HEK293 (cell line): Measurements from ENCODE around the gene MYH3.

ENCODE experiments used
- CTCF ChIA-PET: fragments of 350-600 bp; formaldehyde crosslinking; extraction: SDS; loops from one replicate; lab custom pipeline; 2021; ENCODE audit warnings: antibody characterized with exemption; lab: Yijun Ruan, JAX
- POLR2A ChIA-PET: fragments of 300-600 bp; formaldehyde crosslinking; extraction: SDS; loops from one replicate; lab custom pipeline; 2020; ENCODE audit warnings: antibody characterized with exemption, inconsistent platforms; lab: Yijun Ruan, JAX
- H3K27ac ChIP-seq: fragments of 200-500 bp; sonication (Bioruptor generic); 2 replicates; pipeline ENCODE4 v1.5.1; 2014; ENCODE audit warnings: low read depth, low read length, control low read depth, inconsistent platforms; ENCODE audit errors: extremely low read depth
- H3K36me3 ChIP-seq, 2 experiments: fragments of 200-500 bp in 1 of 2; sonication (Bioruptor generic) in 1 of 2; 1 replicate in 1 of 2; 2 replicates in 1 of 2; pipeline ENCODE4 v1.5.1; 2014 to 2017; ENCODE audit warnings: inconsistent platforms in 2 of 2, low read length in 2 of 2; ENCODE audit not compliant: control insufficient read depth in 2 of 2, insufficient read depth in 1 of 2
- H3K4me1 ChIP-seq: fragments of 200-500 bp; sonication (Bioruptor generic); 2 replicates; pipeline ENCODE4 v1.5.1; 2014; ENCODE audit warnings: mild to moderate bottlenecking, low read length, inconsistent platforms; ENCODE audit not compliant: control insufficient read depth, insufficient read depth
- H3K4me3 ChIP-seq: 2 replicates; pipeline ENCODE4 v1.5.1; 2011; ENCODE audit warnings: low read depth, mild to moderate bottlenecking, control low read depth, low read length, moderate library complexity
- H3K9me3 ChIP-seq: fragments of 200-500 bp; sonication (Bioruptor generic); 2 replicates; pipeline ENCODE4 v1.5.1; 2014; ENCODE audit warnings: low read depth, low read length, inconsistent platforms; ENCODE audit not compliant: control insufficient read depth, insufficient read depth
- HOXA7 ChIP-seq: sonication (generic); formaldehyde crosslinking; IDR thresholded peaks from 2 replicates; pipeline ENCODE4 v1.8.1; 2022; ENCODE audit warnings: missing genetic modification reagents, borderline replicate concordance
- ZBTB7A ChIP-seq: fragments of 450-650 bp; formaldehyde crosslinking; IDR thresholded peaks from 2 replicates; pipeline ENCODE4 v1.5.1; 2016; ENCODE audit warnings: low read depth, missing biosample characterization, missing genetic modification characterization
- ZFP37 ChIP-seq: fragments of 450-650 bp; formaldehyde crosslinking; IDR thresholded peaks from 2 replicates; pipeline ENCODE4 v1.5.1; 2016; ENCODE audit warnings: missing biosample characterization, missing genetic modification characterization
- ZNF138 ChIP-seq: fragments of 450-650 bp; formaldehyde crosslinking; IDR thresholded peaks from 2 replicates; pipeline ENCODE4 v1.5.1; 2016; ENCODE audit warnings: missing biosample characterization, missing genetic modification characterization, borderline replicate concordance
- ZNF19 ChIP-seq: fragments of 450-650 bp; formaldehyde crosslinking; IDR thresholded peaks from 2 replicates; pipeline ENCODE4; 2016; ENCODE audit warnings: missing biosample characterization, missing genetic modification characterization, low read depth
- ZNF501 ChIP-seq: fragments of 450-650 bp; formaldehyde crosslinking; IDR thresholded peaks from 2 replicates; pipeline ENCODE4 v1.5.1; 2016; ENCODE audit warnings: missing biosample characterization, missing genetic modification characterization
- ZNF561 ChIP-seq: fragments of 450-650 bp; IDR thresholded peaks from 2 replicates; pipeline ENCODE4 v1.5.1; 2018; ENCODE audit warnings: missing biosample characterization, missing genetic modification characterization, borderline replicate concordance
- ZNF654 ChIP-seq: fragments of 450-650 bp; formaldehyde crosslinking; IDR thresholded peaks from 2 replicates; pipeline ENCODE4 v1.5.1; 2016; ENCODE audit warnings: low read depth, missing biosample characterization, missing genetic modification characterization
- TF ChIP-seq, protein P1 (sequence below): fragments of 450-650 bp; formaldehyde crosslinking; IDR thresholded peaks from 2 replicates; pipeline ENCODE4 v1.5.1; 2016; ENCODE audit warnings: missing biosample characterization, missing genetic modification characterization
- TF ChIP-seq, protein P2 (sequence below): fragments of 450-650 bp; formaldehyde crosslinking; IDR thresholded peaks from 2 replicates; pipeline ENCODE4 v1.5.1; 2016; ENCODE audit warnings: missing biosample characterization, missing genetic modification characterization
- TF ChIP-seq, protein P3 (sequence below): fragments of 450-650 bp; formaldehyde crosslinking; IDR thresholded peaks from 2 replicates; pipeline ENCODE4 v1.5.1; 2016; ENCODE audit warnings: missing biosample characterization, missing genetic modification characterization
- TF ChIP-seq, protein P4 (sequence below): fragments of 450-650 bp; formaldehyde crosslinking; IDR thresholded peaks from 2 replicates; pipeline ENCODE4 v1.5.1; 2017; ENCODE audit warnings: missing biosample characterization, missing genetic modification characterization
- TF ChIP-seq, protein P5 (sequence below): fragments of 450-650 bp; formaldehyde crosslinking; IDR thresholded peaks from 2 replicates; pipeline ENCODE4 v1.5.1; 2017; ENCODE audit warnings: missing biosample characterization, missing genetic modification characterization
- TF ChIP-seq, protein P6 (sequence below): fragments of 450-650 bp; formaldehyde crosslinking; conservative IDR thresholded peaks from 2 replicates; pipeline ENCODE4 v1.5.1; 2016; ENCODE audit warnings: low read depth, missing biosample characterization, missing genetic modification characterization

MYH3 gene

DNA sequence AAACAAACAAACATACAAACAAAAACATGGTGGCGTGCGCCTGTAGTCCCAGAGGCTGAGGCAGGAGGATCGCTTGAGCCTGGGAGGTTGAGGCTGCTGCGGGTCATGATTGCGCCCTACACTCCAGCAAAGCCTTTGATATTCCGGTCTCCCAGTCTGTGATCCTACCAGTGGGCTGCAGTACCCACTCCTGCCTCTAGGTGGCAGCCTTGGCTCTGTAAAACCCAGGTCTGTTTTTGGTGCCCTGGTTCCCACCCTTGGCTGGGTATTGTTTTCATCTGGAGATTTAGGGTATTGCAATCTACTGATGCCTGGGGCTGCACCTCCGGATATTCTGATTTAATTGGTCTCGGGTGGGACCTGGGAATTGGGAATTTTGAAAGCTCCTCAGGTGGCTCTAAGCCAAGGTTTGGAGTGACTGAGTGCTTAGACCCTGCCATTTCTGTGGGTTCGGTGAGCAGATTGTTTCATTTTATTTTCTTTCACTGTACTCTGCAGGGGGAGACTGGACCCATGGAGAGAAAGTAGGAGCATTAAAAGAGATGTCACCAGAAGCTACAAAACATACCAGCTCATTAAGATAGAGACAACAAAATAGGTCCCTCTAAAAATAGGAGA, 40.5 kb downstream of the MYH3 start (continued):
- TF ChIP-seq, protein P1, sequence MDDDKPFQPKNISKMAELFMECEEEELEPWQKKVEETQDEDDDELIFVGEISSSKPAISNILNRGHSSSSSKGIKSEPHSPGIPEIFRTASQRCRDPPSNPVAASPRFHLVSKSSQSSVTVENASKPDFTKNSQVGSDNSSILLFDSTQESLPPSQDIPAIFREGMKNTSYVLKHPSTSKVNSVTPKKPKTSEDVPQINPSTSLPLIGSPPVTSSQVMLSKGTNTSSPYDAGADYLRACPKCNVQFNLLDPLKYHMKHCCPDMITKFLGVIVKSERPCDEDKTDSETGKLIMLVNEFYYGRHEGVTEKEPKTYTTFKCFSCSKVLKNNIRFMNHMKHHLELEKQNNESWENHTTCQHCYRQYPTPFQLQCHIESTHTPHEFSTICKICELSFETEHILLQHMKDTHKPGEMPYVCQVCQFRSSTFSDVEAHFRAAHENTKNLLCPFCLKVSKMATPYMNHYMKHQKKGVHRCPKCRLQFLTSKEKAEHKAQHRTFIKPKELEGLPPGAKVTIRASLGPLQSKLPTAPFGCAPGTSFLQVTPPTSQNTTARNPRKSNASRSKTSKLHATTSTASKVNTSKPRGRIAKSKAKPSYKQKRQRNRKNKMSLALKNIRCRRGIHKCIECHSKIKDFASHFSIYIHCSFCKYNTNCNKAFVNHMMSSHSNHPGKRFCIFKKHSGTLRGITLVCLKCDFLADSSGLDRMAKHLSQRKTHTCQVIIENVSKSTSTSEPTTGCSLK (tag by site-specific recombination), result no peak
- TF ChIP-seq ZNF138 (tag by site-specific recombination), result no peak
- TF ChIP-seq, all 188 proteins: peak for 7

DNA sequence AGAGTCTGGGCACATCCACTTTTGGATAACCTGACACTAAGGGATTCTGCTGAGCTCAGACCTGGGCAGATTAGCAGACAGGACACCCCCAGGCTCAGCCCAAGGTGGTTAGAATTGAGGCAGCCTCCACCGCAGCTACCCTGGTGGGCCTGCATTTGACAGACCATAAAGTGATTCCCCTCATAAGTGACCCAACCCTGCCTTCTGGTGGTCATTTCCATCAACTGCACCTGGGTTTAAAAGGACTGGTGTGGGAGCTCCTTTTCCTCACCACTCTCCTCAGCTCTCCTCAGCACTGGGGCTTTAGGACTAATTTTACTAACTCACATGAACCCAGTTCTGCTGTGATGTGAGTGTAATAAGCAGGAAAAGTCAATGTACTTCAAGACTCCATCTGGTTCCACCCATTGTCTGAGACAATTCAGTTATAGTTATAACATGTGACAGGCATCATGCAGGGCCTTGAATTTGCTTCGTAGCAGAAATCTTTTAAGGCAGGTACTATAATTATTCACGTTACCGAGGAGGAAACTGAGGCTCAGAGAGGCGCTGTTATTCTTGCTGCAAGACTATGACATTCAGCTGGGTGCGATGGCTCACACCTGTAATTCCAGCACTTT, 42.5 kb downstream of the MYH3 start:
- Histone ChIP-seq H3K4me3 (no peak overlapping the region), H3K9me3 (no peaks in the 10 kb centered on the region), H3K36me3 (no peaks in the 10 kb centered on the region), H3K4me1 (peaks cover 12% of the 10 kb centered on the region; the same call in 1 of the 2 replicates), H3K27ac (no peak overlapping the region)
- CTCF ChIA-PET, result interaction anchor here (0.6 to 15.5 kb wide), 52 partner anchors 10 to 697 kb away, joined by 3 to 473 read pairs (median 4); no protein-coding TSS in a partner anchor
- POLR2A ChIA-PET, result interaction anchor here (1.6 to 1.9 kb wide), 2 partner anchors 283 to 286 kb away, joined by 4 to 6 read pairs; no protein-coding TSS in a partner anchor
- TF ChIP-seq, protein P2, sequence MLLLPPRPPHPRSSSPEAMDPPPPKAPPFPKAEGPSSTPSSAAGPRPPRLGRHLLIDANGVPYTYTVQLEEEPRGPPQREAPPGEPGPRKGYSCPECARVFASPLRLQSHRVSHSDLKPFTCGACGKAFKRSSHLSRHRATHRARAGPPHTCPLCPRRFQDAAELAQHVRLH (tag by site-specific recombination), result no peak
- TF ChIP-seq, protein P3, sequence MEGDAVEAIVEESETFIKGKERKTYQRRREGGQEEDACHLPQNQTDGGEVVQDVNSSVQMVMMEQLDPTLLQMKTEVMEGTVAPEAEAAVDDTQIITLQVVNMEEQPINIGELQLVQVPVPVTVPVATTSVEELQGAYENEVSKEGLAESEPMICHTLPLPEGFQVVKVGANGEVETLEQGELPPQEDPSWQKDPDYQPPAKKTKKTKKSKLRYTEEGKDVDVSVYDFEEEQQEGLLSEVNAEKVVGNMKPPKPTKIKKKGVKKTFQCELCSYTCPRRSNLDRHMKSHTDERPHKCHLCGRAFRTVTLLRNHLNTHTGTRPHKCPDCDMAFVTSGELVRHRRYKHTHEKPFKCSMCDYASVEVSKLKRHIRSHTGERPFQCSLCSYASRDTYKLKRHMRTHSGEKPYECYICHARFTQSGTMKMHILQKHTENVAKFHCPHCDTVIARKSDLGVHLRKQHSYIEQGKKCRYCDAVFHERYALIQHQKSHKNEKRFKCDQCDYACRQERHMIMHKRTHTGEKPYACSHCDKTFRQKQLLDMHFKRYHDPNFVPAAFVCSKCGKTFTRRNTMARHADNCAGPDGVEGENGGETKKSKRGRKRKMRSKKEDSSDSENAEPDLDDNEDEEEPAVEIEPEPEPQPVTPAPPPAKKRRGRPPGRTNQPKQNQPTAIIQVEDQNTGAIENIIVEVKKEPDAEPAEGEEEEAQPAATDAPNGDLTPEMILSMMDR (tag by site-specific recombination), result peak; percentile 70
- TF ChIP-seq ZNF654 (tag by site-specific recombination), result peak; percentile 72
- TF ChIP-seq ZNF501 (tag by site-specific recombination), result no peak

DNA sequence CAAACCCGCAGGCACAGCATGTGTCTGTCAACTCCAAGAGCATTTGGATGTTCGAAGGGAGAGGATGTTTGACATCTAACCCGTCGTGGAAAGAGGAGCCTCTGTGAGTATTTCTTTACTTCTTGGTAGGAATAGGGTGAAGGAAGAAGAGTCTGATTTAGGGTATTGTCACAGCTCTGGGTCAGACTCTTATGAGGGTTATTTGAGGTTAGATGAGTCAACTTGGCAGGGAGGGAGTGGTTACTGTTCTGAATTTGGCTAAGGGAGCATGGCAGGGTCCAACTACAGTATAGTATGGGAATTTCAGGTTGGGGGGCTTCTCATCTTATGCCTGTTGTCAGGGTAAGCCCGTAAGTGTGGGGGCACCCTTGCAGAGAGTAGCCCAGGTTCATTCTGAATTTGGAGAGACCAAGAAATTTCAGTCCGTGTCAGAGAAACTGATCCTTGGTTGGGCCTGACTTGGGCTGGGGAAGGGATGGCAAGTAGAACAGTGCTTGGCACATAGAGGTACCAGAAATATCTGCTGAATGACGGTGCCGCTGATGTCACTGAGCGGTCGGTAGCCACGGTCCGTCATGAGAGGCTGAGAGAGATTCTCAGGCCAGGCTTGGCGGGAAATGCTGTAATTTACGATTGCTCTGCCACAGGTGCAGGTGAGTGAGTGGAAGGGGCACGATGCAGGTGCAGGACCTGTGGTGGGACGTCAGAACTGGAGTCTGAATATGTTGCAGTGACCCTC, 43.2 kb downstream of the MYH3 start:
- POLR2A ChIA-PET, result interaction anchor here (1.6 to 1.9 kb wide), 2 partner anchors 282 to 285 kb away, joined by 4 to 6 read pairs; no protein-coding TSS in a partner anchor
- H3K27ac ChIP-seq, result no peak overlapping the region
- TF ChIP-seq, protein P4, sequence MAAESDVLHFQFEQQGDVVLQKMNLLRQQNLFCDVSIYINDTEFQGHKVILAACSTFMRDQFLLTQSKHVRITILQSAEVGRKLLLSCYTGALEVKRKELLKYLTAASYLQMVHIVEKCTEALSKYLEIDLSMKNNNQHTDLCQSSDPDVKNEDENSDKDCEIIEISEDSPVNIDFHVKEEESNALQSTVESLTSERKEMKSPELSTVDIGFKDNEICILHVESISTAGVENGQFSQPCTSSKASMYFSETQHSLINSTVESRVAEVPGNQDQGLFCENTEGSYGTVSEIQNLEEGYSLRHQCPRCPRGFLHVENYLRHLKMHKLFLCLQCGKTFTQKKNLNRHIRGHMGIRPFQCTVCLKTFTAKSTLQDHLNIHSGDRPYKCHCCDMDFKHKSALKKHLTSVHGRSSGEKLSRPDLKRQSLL (tag by site-specific recombination), result no peak
- TF ChIP-seq ZNF19 (tag by site-specific recombination), result no peak
- TF ChIP-seq ZBTB7A (tag by site-specific recombination), result no peak
- TF ChIP-seq ZNF138 (tag by site-specific recombination), result no peak
- TF ChIP-seq ZFP37, result no peak
- TF ChIP-seq, protein P5, sequence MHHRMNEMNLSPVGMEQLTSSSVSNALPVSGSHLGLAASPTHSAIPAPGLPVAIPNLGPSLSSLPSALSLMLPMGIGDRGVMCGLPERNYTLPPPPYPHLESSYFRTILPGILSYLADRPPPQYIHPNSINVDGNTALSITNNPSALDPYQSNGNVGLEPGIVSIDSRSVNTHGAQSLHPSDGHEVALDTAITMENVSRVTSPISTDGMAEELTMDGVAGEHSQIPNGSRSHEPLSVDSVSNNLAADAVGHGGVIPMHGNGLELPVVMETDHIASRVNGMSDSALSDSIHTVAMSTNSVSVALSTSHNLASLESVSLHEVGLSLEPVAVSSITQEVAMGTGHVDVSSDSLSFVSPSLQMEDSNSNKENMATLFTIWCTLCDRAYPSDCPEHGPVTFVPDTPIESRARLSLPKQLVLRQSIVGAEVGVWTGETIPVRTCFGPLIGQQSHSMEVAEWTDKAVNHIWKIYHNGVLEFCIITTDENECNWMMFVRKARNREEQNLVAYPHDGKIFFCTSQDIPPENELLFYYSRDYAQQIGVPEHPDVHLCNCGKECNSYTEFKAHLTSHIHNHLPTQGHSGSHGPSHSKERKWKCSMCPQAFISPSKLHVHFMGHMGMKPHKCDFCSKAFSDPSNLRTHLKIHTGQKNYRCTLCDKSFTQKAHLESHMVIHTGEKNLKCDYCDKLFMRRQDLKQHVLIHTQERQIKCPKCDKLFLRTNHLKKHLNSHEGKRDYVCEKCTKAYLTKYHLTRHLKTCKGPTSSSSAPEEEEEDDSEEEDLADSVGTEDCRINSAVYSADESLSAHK (tag by site-specific recombination), result no peak
- TF ChIP-seq HOXA7, result no peak
- no peak for TF ChIP-seq ZNF561 (tag by site-specific recombination)
- TF ChIP-seq, protein P6, sequence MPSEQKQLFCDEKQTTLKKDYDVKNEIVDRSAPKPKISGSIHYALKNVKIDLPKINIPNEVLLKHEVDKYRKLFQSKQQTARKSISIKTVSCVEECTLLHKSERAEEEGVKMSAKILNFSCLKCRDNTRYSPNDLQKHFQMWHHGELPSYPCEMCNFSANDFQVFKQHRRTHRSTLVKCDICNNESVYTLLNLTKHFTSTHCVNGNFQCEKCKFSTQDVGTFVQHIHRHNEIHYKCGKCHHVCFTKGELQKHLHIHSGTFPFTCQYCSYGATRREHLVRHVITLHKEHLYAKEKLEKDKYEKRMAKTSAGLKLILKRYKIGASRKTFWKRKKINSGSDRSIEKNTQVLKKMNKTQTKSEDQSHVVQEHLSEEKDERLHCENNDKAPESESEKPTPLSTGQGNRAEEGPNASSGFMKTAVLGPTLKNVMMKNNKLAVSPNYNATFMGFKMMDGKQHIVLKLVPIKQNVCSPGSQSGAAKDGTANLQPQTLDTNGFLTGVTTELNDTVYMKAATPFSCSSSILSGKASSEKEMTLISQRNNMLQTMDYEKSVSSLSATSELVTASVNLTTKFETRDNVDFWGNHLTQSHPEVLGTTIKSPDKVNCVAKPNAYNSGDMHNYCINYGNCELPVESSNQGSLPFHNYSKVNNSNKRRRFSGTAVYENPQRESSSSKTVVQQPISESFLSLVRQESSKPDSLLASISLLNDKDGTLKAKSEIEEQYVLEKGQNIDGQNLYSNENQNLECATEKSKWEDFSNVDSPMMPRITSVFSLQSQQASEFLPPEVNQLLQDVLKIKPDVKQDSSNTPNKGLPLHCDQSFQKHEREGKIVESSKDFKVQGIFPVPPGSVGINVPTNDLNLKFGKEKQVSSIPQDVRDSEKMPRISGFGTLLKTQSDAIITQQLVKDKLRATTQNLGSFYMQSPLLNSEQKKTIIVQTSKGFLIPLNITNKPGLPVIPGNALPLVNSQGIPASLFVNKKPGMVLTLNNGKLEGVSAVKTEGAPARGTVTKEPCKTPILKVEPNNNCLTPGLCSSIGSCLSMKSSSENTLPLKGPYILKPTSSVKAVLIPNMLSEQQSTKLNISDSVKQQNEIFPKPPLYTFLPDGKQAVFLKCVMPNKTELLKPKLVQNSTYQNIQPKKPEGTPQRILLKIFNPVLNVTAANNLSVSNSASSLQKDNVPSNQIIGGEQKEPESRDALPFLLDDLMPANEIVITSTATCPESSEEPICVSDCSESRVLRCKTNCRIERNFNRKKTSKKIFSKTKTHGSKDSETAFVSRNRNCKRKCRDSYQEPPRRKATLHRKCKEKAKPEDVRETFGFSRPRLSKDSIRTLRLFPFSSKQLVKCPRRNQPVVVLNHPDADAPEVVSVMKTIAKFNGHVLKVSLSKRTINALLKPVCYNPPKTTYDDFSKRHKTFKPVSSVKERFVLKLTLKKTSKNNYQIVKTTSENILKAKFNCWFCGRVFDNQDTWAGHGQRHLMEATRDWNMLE (tag by site-specific recombination), result no peak

More for the DNA sequence above, 43.2 kb downstream of the MYH3 start:
- H3K9me3 ChIP-seq, result no peaks in the 10 kb centered on the region
- H3K36me3 ChIP-seq, result no peaks in the 10 kb centered on the region
- CTCF ChIA-PET, result interaction anchor here (0.6 to 15.5 kb wide), 51 partner anchors 9 to 828 kb away, joined by 3 to 473 read pairs (median 4); no protein-coding TSS in a partner anchor
- H3K4me1 ChIP-seq, result peaks cover 12% of the 10 kb centered on the region; the same call in 1 of the 2 replicates
- H3K4me3 ChIP-seq, result no peak overlapping the region
